Activated naive CD8-positive, alpha-beta T cell treated with anti-CD3 and anti-CD28 coated beads, Interleukin-2, amount 10 ng/mL, durations not matched to agents 7 days and 5 days (primary cell): ENCODE data around the gene TAF4. TPM values are rescaled to one million over a fixed set of nuclear protein-coding genes. Genes with fewer than 3 reads are reported as not detected.

Experiments used
- microRNA-seq: library from miRNA; unstranded; fragments of <30 nt; microRNA quantifications from one replicate; pipeline ENCODE4 v1.2.0, GENCODE V29; 2022
- total RNA-seq, 2 experiments: library from RNA; stranded (reverse); gene quantifications; one replicate each; pipeline ENCODE4 v1.2.3, GENCODE V29; 2021

Gene TAF4
- total RNA-seq, 2 experiments from 2014 or later: 22.6 to 23.8 TPM

Small RNA genes lying within 50 kb of the gene (microRNA-seq; reads per million reads assigned to microRNA genes)
- gene MIR1257: not detected
- gene MIR3195: not detected

Other genes with a start within 250 kb of the TAF4 start
- gene LSM14B, start 56.6 kb upstream of the TAF4 start, total RNA-seq: 10 to 100 TPM; 45.1 to 45.5 TPM
- 100 to 1,000 TPM; 219 to 236 TPM for gene PSMA7, start 77.5 kb upstream of the TAF4 start, total RNA-seq
- gene SS18L1, start 77.9 kb upstream of the TAF4 start, total RNA-seq: 10 to 100 TPM; 21.0 to 23.3 TPM
- gene MTG2, start 117.1 kb upstream of the TAF4 start, total RNA-seq: 10 to 100 TPM; 34.9 to 39.5 TPM
- gene HRH3, start 154.4 kb upstream of the TAF4 start, total RNA-seq: not detected
- gene OSBPL2, start 172.6 kb upstream of the TAF4 start, total RNA-seq: 10 to 100 TPM; 47.2 to 49.5 TPM
- gene ADRM1, start 237.1 kb upstream of the TAF4 start, total RNA-seq: 10 to 100 TPM; 72.4 to 74.6 TPM